GM21825 (cell line): Measurements from ENCODE around the gene CUL2.
"Not testable (repeated sequence)": the region's sequence is repeated elsewhere in the genome, so short reads cannot be mapped to it uniquely, and the experiment has no call there.

ENCODE experiments used
- ATAC-seq: cut with Tn5 transposase; IDR thresholded peaks from one replicate; pipeline ENCODE4 v1.9.1; 2021; ENCODE audit warnings: mild to moderate bottlenecking, moderate library complexity; ENCODE audit not compliant: unreplicated experiment

Gene CUL2

DNA sequence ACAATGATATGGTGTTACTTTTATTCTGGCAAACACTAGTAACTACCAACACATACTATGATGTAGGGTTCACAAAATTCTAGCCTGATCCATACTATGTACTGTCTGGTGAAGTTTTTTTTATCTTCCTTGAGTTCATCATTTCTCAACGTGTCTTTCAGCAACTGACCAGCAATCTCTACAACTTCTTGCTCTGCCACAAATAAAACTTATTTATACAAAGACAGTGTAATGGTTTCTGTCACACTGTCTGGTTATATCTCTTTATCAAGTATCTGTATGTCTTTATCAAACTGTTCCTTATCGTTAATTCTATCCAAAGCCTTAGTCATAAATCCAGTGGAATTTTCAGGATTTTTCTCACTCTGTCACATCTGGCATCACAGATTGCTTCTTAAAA is 69.7 kb downstream of the CUL2 start:
- ATAC-seq, result no peak

DNA sequence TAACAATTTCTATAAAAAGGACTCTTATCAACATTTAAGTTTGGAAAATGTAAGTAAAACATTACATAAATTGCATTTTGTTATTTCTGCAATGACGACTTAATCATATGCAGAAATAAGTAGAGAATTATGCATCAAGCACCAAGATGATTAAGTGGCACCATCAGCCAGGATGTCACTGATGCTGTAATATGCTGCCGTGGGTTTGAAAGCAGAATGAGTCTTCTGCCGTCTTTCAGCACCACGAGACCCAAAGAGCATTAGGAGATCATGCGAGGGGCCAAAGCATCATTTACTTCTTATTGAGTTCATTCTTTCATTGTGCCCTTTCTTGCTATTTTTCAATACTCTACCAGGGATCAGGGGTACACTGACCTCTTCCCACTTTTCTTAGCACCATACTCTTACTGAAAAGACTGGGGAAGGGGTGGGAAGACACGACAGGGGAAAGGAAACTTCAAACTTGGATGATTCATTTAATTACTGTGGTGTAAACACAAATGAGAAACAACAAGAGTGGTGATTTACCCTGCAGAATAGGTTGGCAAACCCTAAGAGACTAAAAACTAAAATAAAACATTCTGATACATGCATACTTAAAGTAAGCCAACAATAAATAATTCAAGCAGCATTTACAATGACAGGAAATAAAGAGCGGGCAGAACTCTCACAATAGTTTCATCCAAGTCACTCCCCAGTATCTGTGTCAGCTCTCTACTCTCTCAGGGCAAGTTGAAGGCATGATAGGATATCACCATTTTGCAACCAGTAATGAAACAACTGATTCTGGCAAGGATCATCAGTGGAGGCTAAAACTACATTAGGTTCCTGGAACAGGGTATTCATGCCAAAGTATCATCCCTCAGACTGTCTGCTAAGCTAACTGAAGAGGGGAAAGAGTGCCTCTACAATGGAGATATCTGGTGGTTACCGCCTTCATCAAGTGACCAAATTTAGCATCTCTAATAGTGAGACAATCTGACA is 70.8 kb downstream of the CUL2 start:
- ATAC-seq, result no peak

GRCh38 chr10:35017608-35018007 is 72.5 kb downstream of the CUL2 start:
- ATAC-seq, result no peak

DNA sequence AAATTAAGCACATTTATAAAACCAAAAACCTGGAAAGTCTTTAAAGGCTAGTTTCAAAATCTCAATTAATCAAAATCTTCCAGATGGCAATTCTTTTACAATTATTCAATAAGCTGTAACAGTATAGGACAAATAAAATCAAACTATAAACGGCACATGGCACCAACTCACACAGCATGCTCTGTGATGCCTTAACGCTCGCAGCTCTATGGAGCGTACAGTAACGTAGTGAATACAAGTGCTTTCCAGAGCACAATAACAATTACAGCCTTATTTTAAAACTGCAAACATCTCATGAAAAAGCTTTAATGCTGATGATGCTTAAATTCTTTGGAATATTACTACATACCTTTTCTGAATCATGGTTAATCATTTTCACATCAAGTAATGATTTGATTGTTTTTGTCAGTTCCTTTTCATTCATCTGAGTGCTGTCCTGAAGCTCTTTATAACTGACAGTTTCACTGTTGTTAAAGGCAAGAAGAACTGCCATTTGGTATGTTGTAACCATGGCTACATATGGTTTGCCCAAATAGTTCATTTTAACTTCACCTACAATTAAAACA is 74.2 kb downstream of the CUL2 start:
- no peak for ATAC-seq

DNA sequence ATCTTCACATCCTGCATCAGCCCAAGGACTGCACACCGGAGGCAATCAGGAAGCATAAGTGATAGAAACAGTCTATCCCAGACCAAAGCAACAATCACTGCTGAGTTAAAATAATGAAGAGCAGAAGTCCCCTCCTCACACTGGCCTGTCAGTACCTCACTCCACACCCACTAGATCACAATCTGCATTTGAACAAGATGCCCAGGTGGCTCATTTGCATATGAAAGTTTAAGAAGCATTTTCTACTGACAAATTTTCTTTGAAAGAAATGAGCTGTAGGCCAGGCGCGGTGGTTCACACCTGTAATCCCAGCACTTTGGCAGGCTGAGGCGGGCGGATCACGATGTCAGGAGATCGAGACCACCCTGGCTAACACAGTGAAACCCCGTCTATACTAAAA is 77.4 kb downstream of the CUL2 start:
- ATAC-seq, result no peak

DNA sequence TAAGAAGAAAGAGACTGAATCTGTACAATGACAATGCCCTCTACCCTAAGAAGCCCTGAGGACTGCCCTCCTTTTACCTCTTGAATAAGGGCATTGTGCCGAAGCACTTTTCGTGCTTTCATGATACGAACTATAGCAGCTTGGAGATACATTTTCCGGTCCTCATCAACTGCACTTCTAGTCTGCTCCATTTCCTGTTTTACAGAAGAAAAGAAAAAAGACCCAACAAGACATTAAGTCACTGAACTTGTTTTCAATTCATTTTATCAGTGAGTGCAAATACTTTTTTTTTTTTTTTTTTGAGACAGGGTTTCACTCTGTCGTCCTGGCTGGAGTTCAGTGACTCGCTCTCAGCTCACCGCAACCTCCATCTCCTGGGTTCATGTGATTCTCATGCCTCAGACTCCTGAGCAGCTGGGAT is 78.4 kb downstream of the CUL2 start:
- no peak for ATAC-seq

GRCh38 chr10:35007858-35008301 is 82.3 kb downstream of the CUL2 start:
- no peak for ATAC-seq

- no peak for ATAC-seq
Measured at GRCh38 chr10:35006836-35007235, 83.3 kb downstream of the CUL2 start.

GRCh38 chr10:35005868-35006267 is 84.3 kb downstream of the CUL2 start:
- ATAC-seq, result no peak

DNA sequence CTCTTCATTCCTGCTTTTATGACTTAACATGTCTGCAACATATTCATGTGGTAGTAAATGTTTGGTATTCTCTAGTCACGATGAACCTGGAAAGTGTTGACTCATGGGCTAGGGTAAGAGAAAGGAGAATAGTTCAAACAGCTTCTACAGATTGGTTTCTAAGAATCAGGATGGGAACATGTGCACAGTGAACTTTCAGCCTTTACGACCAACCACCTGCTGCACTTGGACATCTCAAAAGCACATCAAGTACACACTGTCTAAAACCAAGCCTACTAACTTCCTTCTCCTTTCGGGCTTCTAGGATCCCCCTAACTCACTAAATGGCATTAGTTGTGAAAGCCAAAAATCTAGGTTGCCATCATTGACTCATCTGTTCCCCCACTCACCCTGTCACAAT is 85.5 kb downstream of the CUL2 start:
- ATAC-seq, result no peak

GRCh38 chr10:35003906-35004305 is 86.2 kb downstream of the CUL2 start:
- ATAC-seq, result no peak

DNA sequence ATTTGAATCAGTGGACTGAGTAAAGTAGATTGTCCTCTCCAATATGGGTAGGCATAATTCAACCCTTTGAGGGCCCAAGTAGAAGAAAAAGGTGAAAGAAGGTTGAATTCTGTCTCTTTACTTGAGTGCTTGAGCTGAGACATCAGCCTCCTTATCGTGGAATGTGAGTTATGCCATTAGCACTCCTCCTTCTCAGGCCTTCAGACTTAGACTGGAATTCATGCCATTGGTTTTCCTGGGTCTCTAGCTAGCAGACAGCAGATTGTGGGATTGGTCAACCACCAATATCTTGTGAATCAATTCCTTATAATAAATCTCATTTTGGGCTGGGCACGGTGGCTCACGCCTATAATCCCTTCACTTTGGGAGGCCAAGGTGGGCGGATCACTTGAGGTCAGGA is 89.2 kb downstream of the CUL2 start:
- ATAC-seq, result no peak

DNA sequence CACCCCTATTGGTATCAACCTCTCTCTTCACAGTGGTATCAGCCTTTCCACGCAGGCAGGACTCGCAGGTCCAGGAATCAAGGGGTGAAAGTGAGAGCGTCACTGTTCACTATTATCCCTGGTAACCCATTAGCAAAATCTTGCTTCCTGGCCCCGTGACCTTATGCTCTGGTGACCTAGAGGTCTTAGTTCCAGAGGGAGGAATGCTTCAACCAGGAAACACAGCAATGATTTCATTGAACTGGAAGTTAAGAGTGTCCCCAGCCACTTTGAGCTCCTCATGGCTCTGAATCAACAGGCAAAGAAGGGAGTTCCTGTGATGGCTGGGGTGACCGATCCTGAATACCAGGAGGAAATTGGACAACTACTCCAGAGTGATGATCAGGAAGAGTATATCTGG is 90.6 kb downstream of the CUL2 start:
- no peak for ATAC-seq

DNA sequence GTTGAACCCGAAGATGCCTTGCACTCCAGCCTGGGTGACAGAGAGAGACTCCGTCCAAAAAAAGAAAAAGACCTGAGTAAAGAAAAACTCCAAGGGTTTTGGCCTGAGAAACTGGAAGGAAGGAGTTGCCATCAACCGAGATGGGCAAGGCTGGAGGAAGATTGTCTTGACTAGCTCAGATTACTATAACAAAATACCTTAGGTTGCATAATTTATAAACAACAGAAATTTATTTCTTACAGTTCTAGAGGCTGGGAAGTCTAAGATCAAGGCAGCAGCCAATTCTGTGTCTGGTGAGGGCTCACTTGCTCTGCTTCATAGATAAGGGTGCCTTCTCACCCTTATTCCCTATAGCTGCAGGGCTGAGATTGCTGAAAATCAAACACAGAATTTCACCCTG is 91.2 kb downstream of the CUL2 start:
- ATAC-seq, result no peak

GRCh38 chr10:34996843-34997242 is 93.3 kb downstream of the CUL2 start:
- no peak for ATAC-seq

DNA sequence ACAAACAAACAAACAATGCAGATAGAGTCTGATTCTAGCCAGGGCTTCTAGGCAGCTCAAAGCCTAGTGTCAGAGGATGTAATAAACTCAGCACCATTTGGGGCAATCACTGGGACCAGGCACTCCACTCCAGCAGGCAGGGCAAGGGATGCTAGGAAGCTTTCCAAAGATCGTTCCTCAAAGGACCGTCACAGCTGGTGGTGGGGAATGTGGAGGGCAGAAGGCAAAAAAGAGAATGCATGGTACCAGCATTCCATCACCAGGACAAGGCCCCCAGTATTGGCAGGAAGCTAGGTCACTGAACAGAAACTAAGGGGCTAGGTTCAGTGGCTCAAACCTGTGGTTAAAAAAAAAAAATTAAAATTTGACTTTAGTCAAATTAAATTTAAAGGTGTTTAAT is 94.2 kb downstream of the CUL2 start:
- ATAC-seq, result no peak

GRCh38 chr10:34994565-34995142 is 95.5 kb downstream of the CUL2 start:
- ATAC-seq, result peak; percentile 88

DNA sequence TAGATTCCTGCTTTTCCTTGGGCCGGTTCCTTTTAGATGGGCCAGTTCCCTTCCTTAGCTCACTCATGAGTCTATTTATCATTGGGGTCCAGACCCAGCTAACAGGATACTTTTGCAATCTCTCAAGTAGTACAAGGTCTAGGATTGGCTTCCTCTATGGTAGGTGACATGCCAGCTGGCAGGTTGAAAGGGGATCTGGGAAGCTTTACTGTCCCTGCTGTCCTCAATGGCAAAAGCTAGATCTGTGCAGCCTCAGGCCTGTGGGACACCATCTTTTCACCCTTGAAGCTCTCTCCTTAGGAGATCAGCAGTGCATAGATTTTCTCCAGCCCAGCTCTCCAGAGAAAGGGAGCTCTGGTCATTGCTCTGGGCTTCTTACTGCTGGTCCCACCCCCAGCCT is 96.4 kb downstream of the CUL2 start:
- no peak for ATAC-seq

DNA sequence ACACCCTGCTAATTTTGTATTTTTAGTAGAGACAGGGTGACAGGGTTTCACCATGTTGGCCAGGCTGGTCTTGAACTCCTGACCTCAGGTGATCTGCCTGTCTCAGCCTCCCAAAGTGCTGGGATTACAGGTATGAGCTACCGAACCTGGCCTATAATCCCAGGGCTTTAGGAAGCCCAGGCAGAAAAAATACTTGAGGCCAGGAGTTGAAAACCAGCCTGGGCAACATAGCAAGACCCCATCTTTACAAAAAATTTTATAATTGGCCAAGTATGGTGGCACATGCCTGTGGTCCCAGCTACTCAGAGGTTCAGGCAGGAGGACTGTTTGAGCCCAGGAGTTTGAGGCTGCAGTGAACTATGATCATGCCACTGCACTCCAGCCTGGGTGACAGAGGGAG is 99.0 kb downstream of the CUL2 start:
- not testable (repeated sequence) for ATAC-seq

GRCh38 chr10:34988397-34989067 is 101.6 kb downstream of the CUL2 start:
- ATAC-seq, result no peak

DNA sequence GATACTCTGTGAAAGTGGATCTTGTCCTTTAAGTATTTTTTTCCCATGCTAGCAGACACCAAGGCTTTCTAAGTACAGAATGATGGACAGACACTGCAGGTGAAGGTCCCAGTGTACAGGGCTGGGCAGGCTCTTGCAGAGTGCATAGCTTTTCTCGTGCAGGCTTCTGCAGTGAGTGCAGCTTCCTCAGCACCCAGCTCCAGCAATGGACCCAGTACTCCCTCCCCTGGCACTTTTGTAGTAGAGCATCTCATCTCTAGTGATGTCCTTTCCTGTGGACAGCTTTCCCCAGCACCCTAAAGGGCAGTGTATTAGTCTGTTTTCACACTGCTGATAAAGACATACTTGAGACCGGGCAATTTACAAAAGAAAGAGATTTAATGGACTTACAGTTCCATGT is 104.3 kb downstream of the CUL2 start:
- no peak for ATAC-seq
